Osteoblast (primary cell): ENCODE measurements around the gene NKRF. TPM values are rescaled to one million over a fixed set of nuclear protein-coding genes. Genes with fewer than 3 reads are reported as not detected.

Experiments used
- DNase-seq: peaks from one replicate; pipeline ENCODE4 v3.0.0; 2011; ENCODE audit warnings: low spot score, mixed read lengths; ENCODE audit not compliant: insufficient read length; ENCODE audit errors: missing footprints
- H2AFZ ChIP-seq: 2 replicates; pipeline ENCODE4 v1.6.0; 2011; ENCODE audit warnings: mild to moderate bottlenecking, low read length
- H3K27ac ChIP-seq: 2 replicates; pipeline ENCODE4 v1.5.1; 2011; ENCODE audit warnings: mild to moderate bottlenecking, low read depth, low read length, moderate library complexity
- H3K27me3 ChIP-seq: 2 replicates; pipeline ENCODE4 v1.6.0; 2012; ENCODE audit warnings: mild to moderate bottlenecking, control low read depth, inconsistent platforms, low read length, moderate library complexity; ENCODE audit not compliant: insufficient read depth
- H3K36me3 ChIP-seq: 2 replicates; pipeline ENCODE4 v1.5.1; 2011; ENCODE audit warnings: mild to moderate bottlenecking, low read length, control low read depth, moderate library complexity; ENCODE audit not compliant: insufficient read depth
- H3K4me1 ChIP-seq: 2 replicates; pipeline ENCODE4 v1.5.1; 2011; ENCODE audit warnings: mild to moderate bottlenecking, low read length, control low read depth, moderate library complexity; ENCODE audit not compliant: insufficient read depth
- H3K4me2 ChIP-seq: 2 replicates; pipeline ENCODE4 v1.6.0; 2011; ENCODE audit warnings: mild to moderate bottlenecking, low read length; ENCODE audit not compliant: insufficient read depth
- H3K4me3 ChIP-seq: fragments of 200-600 bp; sonication (generic); 3 replicates; pipeline ENCODE4 v1.5.1; 2012; ENCODE audit warnings: mild to moderate bottlenecking, low read length, inconsistent platforms; ENCODE audit not compliant: insufficient read depth
- H3K79me2 ChIP-seq: 2 replicates; pipeline ENCODE4 v1.6.0; 2012; ENCODE audit warnings: mild to moderate bottlenecking, low read length, control low read depth, inconsistent platforms; ENCODE audit not compliant: insufficient read depth
- H3K9me3 ChIP-seq: 2 replicates; pipeline ENCODE4 v1.5.1; 2011; ENCODE audit warnings: low read depth, low read length, control low read depth
- H4K20me1 ChIP-seq: 2 replicates; pipeline ENCODE4 v1.6.0; 2012; ENCODE audit warnings: mild to moderate bottlenecking, low read length, control low read depth; ENCODE audit not compliant: insufficient read depth
- CTCF ChIP-seq: IDR thresholded peaks from 2 replicates; pipeline ENCODE4 v1.5.1; 2011; ENCODE audit warnings: mild to moderate bottlenecking, low read depth, low read length, moderate library complexity; ENCODE audit errors: extremely low read depth
- total RNA-seq: library from RNA; depleted of rRNA; stranded (reverse); fragments of >200 nt; gene quantifications from 2 replicates; pipeline ENCODE4 v1.2.3, GENCODE V29; 2012

Gene NKRF
- total RNA-seq, 1 donor = 5.1 TPM

GRCh38 chrX:119570351-119570835, 35.8 kb downstream of the NKRF start:
- TF ChIP-seq CTCF = no peak
- no peaks in the 10 kb centered on the region for H3K27me3 ChIP-seq
- no peaks in the 10 kb centered on the region for H3K4me1 ChIP-seq
- peaks cover 7% of the 10 kb centered on the region for H3K79me2 ChIP-seq
- H3K9me3 ChIP-seq = no peaks in the 10 kb centered on the region
- H3K27ac ChIP-seq = no peak overlapping the region
- no peak overlapping the region for H3K4me3 ChIP-seq
- DNase-seq = no peak
- H3K4me2 ChIP-seq = no peak overlapping the region
- H4K20me1 ChIP-seq = no peaks in the 10 kb centered on the region
- no peak overlapping the region for H2AFZ ChIP-seq
- H3K36me3 ChIP-seq = no peaks in the 10 kb centered on the region

GRCh38 chrX:119565107-119565663, 41.0 kb downstream of the NKRF start, which contains the start of gene STEEP1:
STEEP1 (minus strand) TSS chrX:119565409; CDS start chrX:119565355, 54 bp downstream.
- TF ChIP-seq CTCF = no peak
- Histone ChIP-seq H3K9me3 (no peaks in the 10 kb centered on the region), H3K79me2 (peaks cover 20% of the 10 kb centered on the region), H3K27me3 (no peaks in the 10 kb centered on the region), H3K4me2 (peak within 1 kb of the TSS; percentile 79), H3K36me3 (no peaks in the 10 kb centered on the region), H4K20me1 (no peaks in the 10 kb centered on the region), H2AFZ (peak within 1 kb of the TSS; percentile 85), H3K4me3 (peak within 1 kb of the TSS; percentile 80), H3K27ac (peak within 1 kb of the TSS; percentile 69), H3K4me1 (peaks cover 4% of the 10 kb centered on the region)
- DNase-seq = peak; percentile 93

GRCh38 chrX:119552508-119552907, 53.7 kb downstream of the NKRF start:
- Histone ChIP-seq H3K36me3 (no peaks in the 10 kb centered on the region), H3K79me2 (peaks cover 9% of the 10 kb centered on the region), H3K9me3 (no peaks in the 10 kb centered on the region), H2AFZ (no peak overlapping the region), H3K27me3 (no peaks in the 10 kb centered on the region), H4K20me1 (no peaks in the 10 kb centered on the region), H3K27ac (no peak overlapping the region), H3K4me1 (peaks cover 2% of the 10 kb centered on the region), H3K4me3 (no peak overlapping the region), H3K4me2 (no peak overlapping the region)
- no peak for TF ChIP-seq CTCF
- no peak for DNase-seq

GRCh38 chrX:119549327-119550016, 56.8 kb downstream of the NKRF start:
- no peak overlapping the region for H3K27ac ChIP-seq
- peaks cover 2% of the 10 kb centered on the region for H3K4me1 ChIP-seq
- DNase-seq = no peak
- H3K9me3 ChIP-seq = no peaks in the 10 kb centered on the region
- H3K4me3 ChIP-seq = no peak overlapping the region
- no peaks in the 10 kb centered on the region for H4K20me1 ChIP-seq
- no peaks in the 10 kb centered on the region for H3K27me3 ChIP-seq
- H3K36me3 ChIP-seq = no peaks in the 10 kb centered on the region
- no peak overlapping the region for H3K4me2 ChIP-seq
- H2AFZ ChIP-seq = no peak overlapping the region
- no peak for TF ChIP-seq CTCF
- peaks cover 13% of the 10 kb centered on the region for H3K79me2 ChIP-seq
